Measurements from ENCODE around the gene GREM1.

DNA sequence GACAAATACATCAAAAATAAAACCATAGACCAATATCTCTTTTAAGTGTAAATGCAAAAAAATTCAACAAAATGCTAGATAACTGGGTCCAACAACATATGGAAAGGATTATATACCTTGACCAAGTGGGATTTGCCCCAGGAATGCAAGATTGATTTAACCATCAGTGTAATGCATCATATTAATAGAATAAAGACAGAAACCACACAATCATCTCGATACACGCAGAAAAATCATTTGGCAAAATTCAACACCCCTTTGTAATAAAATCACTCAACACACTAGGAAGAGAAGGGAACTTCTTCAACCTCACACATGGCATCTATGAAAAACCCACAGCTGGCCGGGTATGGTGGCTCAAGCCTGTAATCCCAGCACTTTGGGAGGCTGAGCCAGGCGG is 19.5 kb downstream of the GREM1 start:
- no peak for TF ChIP-seq POLR2A (IDR thresholded peaks at IDR 0.05)
- TF ChIP-seq, protein P1, sequence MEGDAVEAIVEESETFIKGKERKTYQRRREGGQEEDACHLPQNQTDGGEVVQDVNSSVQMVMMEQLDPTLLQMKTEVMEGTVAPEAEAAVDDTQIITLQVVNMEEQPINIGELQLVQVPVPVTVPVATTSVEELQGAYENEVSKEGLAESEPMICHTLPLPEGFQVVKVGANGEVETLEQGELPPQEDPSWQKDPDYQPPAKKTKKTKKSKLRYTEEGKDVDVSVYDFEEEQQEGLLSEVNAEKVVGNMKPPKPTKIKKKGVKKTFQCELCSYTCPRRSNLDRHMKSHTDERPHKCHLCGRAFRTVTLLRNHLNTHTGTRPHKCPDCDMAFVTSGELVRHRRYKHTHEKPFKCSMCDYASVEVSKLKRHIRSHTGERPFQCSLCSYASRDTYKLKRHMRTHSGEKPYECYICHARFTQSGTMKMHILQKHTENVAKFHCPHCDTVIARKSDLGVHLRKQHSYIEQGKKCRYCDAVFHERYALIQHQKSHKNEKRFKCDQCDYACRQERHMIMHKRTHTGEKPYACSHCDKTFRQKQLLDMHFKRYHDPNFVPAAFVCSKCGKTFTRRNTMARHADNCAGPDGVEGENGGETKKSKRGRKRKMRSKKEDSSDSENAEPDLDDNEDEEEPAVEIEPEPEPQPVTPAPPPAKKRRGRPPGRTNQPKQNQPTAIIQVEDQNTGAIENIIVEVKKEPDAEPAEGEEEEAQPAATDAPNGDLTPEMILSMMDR (IDR thresholded peaks at IDR 0.05), result no peak

Data from thyroid gland (tissue), 4 donors.